HCT116 (cell line): Measurements from ENCODE around the gene MYORG. TPM values are rescaled to one million over a fixed set of nuclear protein-coding genes. Genes with fewer than 3 reads are reported as not detected.

ENCODE experiments used
- ATAC-seq: fragments of 200-7000 bp; cut with Tn5 transposase; 2 replicates; pipeline ENCODE4 v1.9.1; 2020; ENCODE audit warnings: mild to moderate bottlenecking, moderate library complexity
- BruUV-seq: library from RNA; stranded (reverse); fragments of 400-500 nt; replicated peaks from 2 replicates; lab custom pipeline; 2021; lab: Mats Ljungman, UMichigan
- CTCF ChIA-PET: fragments of 300-600 bp; sonication (Branson Sonifier 250); formaldehyde crosslinking; loops from one replicate; lab custom pipeline; 2021; ENCODE audit warnings: antibody characterized with exemption; lab: Charles Lee
- POLR2A ChIA-PET: fragments of 300-600, 350-600 bp; sonication (Branson Sonifier 250); formaldehyde crosslinking; loops from one replicate; lab custom pipeline; 2021; ENCODE audit warnings: antibody characterized with exemption; lab: Charles Lee
- RAD21 ChIA-PET, 2 experiments: fragments of 300-600 bp; sonication (Branson Sonifier 250); formaldehyde crosslinking; loops; one replicate each; lab custom pipeline; 2023; ENCODE audit warnings: low total read pairs in 2 of 2; ENCODE audit not compliant: uncharacterized antibody in 2 of 2, unreplicated experiment in 2 of 2, low non-redundant PET in 1 of 2; lab: Charles Lee
- DNase-seq: peaks from one replicate; pipeline ENCODE4 v3.0.0-alpha.2; 2010; ENCODE audit warnings: low read depth, low spot score
- H2AFZ ChIP-seq: fragments of 200-600 bp; shearing (Covaris generic), sonication (generic); 2 replicates; pipeline ENCODE4 v1.6.1; 2017; ENCODE audit warnings: low read depth, mixed run types, mixed read lengths, antibody characterized with exemption, low read length; ENCODE audit not compliant: poor library complexity, severe bottlenecking
- H3K27ac ChIP-seq: 2 replicates; pipeline ENCODE4 v1.5.1; 2012; ENCODE audit warnings: low read depth, low read length
- H3K27me3 ChIP-seq: fragments of 200-600 bp; sonication (generic); 2 replicates; pipeline ENCODE4 v1.6.1; 2016; ENCODE audit warnings: mixed run types, low read length, mixed read lengths; ENCODE audit not compliant: insufficient read depth
- H3K36me3 ChIP-seq, 2 experiments: fragments of 200-500 bp in 1 of 2; fragments of 200-600 bp in 1 of 2; sonication (Bioruptor generic) in 1 of 2; sonication (generic) in 1 of 2; 2 replicates each; pipeline versions ENCODE4 v1.5.1 to v1.6.1; 2014 to 2016; ENCODE audit warnings: low read length in 2 of 2, inconsistent platforms in 1 of 2, mixed read lengths in 1 of 2, mixed run types in 1 of 2; ENCODE audit not compliant: insufficient read depth in 2 of 2, control insufficient read depth in 1 of 2
- H3K4me1 ChIP-seq, 2 experiments: fragments of 200-600 bp in 1 of 2; sonication (generic) in 1 of 2; 2 replicates each; pipeline versions ENCODE4 v1.5.1 to v1.6.1; 2012 to 2017; ENCODE audit warnings: low read length in 2 of 2, inconsistent platforms in 1 of 2, mild to moderate bottlenecking in 1 of 2, mixed read lengths in 1 of 2, mixed run types in 1 of 2, moderate library complexity in 1 of 2; ENCODE audit not compliant: insufficient read depth in 2 of 2, control insufficient read depth in 1 of 2
- H3K4me2 ChIP-seq: fragments of 200-600 bp; sonication (generic); 2 replicates; pipeline ENCODE4 v1.6.1; 2017; ENCODE audit warnings: mixed run types, low read length, mixed read lengths
- H3K4me3 ChIP-seq, 2 experiments: fragments of 200-600 bp in 1 of 2; sonication (generic) in 1 of 2; replicated peaks in 1 of 2; 2 replicates each; pipeline ENCODE4 v1.5.1; 2011 to 2016; ENCODE audit warnings: low read length in 2 of 2, control low read depth in 1 of 2, low read depth in 1 of 2, mild to moderate bottlenecking in 1 of 2, mixed read lengths in 1 of 2, mixed run types in 1 of 2
- H3K79me2 ChIP-seq: fragments of 200-600 bp; sonication (generic); 2 replicates; pipeline ENCODE4 v1.6.1; 2017; ENCODE audit warnings: mild to moderate bottlenecking, mixed run types, low read length, moderate library complexity, mixed read lengths; ENCODE audit not compliant: insufficient read depth
- H3K9ac ChIP-seq: fragments of 200-600 bp; sonication (generic); 2 replicates; pipeline ENCODE4 v1.6.1; 2016; ENCODE audit warnings: low read length, mixed read lengths
- H3K9me2 ChIP-seq: fragments of 200-600 bp; sonication (generic), shearing (Covaris generic); 2 replicates; pipeline ENCODE4 v1.6.1; 2017; ENCODE audit warnings: mixed run types, mild to moderate bottlenecking, moderate library complexity; ENCODE audit not compliant: insufficient read depth
- H3K9me3 ChIP-seq, 2 experiments: fragments of 200-500 bp in 1 of 2; fragments of 200-600 bp in 1 of 2; sonication (Bioruptor generic) in 1 of 2; sonication (generic) in 1 of 2; 2 replicates each; pipeline ENCODE4 v1.6.1; 2014 to 2017; ENCODE audit warnings: low read length in 2 of 2, mixed read lengths in 2 of 2, inconsistent platforms in 1 of 2, low read depth in 1 of 2, mild to moderate bottlenecking in 1 of 2, mixed run types in 1 of 2, moderate library complexity in 1 of 2; ENCODE audit not compliant: control insufficient read depth in 1 of 2, insufficient read depth in 1 of 2
- H4K20me1 ChIP-seq: fragments of 200-600 bp; sonication (generic), shearing (Covaris generic); 2 replicates; pipeline ENCODE4 v1.6.1; 2017; ENCODE audit warnings: mixed run types, mild to moderate bottlenecking, moderate library complexity; ENCODE audit not compliant: insufficient read depth
- ELF1 ChIP-seq: IDR thresholded peaks from 2 replicates; pipeline ENCODE4 v1.6.1; 2012; ENCODE audit warnings: low read depth, borderline replicate concordance
- FOSL1 ChIP-seq: IDR thresholded peaks from 2 replicates; pipeline ENCODE4 v1.6.1; 2012; ENCODE audit warnings: low read depth
- POLR2A ChIP-seq: IDR thresholded peaks from 2 replicates; pipeline ENCODE4 v1.7.0; 2011; ENCODE audit warnings: borderline replicate concordance; ENCODE audit not compliant: insufficient read depth, insufficient read length; ENCODE audit errors: extremely low read depth
- POLR2AphosphoS5 ChIP-seq: IDR thresholded peaks from 2 replicates; pipeline ENCODE4 v1.6.1; 2011; ENCODE audit warnings: mild to moderate bottlenecking, low read depth, low read length, moderate library complexity
- REST ChIP-seq: IDR thresholded peaks from 2 replicates; pipeline ENCODE4 v1.6.1; 2012; ENCODE audit warnings: low read depth
- SIN3A ChIP-seq: IDR thresholded peaks from 2 replicates; pipeline ENCODE4 v1.6.1; 2012; ENCODE audit warnings: low read depth
- SP1 ChIP-seq: IDR thresholded peaks from 2 replicates; pipeline ENCODE4 v1.6.1; 2012; ENCODE audit warnings: low read depth
- SRF ChIP-seq: IDR thresholded peaks from 2 replicates; pipeline ENCODE4 v1.6.1; 2012; ENCODE audit warnings: low read depth
- TCF7L2 ChIP-seq: IDR thresholded peaks from 2 replicates; pipeline ENCODE4 v1.7.0; 2011; ENCODE audit warnings: borderline replicate concordance, inconsistent platforms; ENCODE audit not compliant: insufficient read depth, insufficient read length; ENCODE audit errors: extremely low read depth
- YY1 ChIP-seq: IDR thresholded peaks from 2 replicates; pipeline ENCODE4 v1.6.1; 2011; ENCODE audit warnings: low read length, low read depth, moderate library complexity, mild to moderate bottlenecking; ENCODE audit not compliant: insufficient replicate concordance; ENCODE audit errors: extremely low read depth
- ZBTB33 ChIP-seq: IDR thresholded peaks from 2 replicates; pipeline ENCODE4 v1.6.1; 2011; ENCODE audit warnings: mild to moderate bottlenecking, low read length, moderate library complexity; ENCODE audit not compliant: insufficient replicate concordance; ENCODE audit errors: extremely low read depth
- ZFX ChIP-seq: fragments of 450-650 bp; IDR thresholded peaks from 2 replicates; pipeline ENCODE4 v1.6.1; 2017
- ZNF274 ChIP-seq: fragments of 200-500 bp; sonication (Bioruptor generic); IDR thresholded peaks from 2 replicates; pipeline ENCODE4 v1.6.1; 2014; ENCODE audit warnings: mild to moderate bottlenecking, low read depth, low read length, inconsistent platforms
- intact Hi-C: fragments of 100-400 bp; cut with micrococcal nuclease; formaldehyde crosslinking; loops from 2 replicates; pipeline ENCODE4 v1.10.0; 2022
- total RNA-seq: library from RNA; stranded (reverse); gene quantifications from one replicate; pipeline ENCODE4 v1.2.1, GENCODE V29; 2021; ENCODE audit not compliant: unreplicated experiment

MYORG gene
- total RNA-seq, 1 experiment from 2014 or later, result 8.5 TPM

- H2AFZ ChIP-seq, result no peak overlapping the region
- RAD21 ChIA-PET, result no interaction called here
- ATAC-seq (no peak), DNase-seq (no peak)
- no peaks in the 10 kb centered on the region for H3K27me3 ChIP-seq
- intact Hi-C loops, result no loop called here
- TF ChIP-seq ZNF274 (no peak), ZFX (no peak), ZBTB33 (no peak), YY1 (no peak), POLR2A (no peak), TCF7L2 (no peak), REST (no peak), ELF1 (no peak), SP1 (no peak), FOSL1 (no peak), POLR2AphosphoS5 (no peak), SRF (no peak), SIN3A (no peak)
- H3K4me1 ChIP-seq, result peaks cover 8 to 12% of the 10 kb centered on the region in 2 experiments; a peak in 3 of 4 replicates
- H3K9ac ChIP-seq, result no peak overlapping the region
- CTCF ChIA-PET, result no interaction called here
- H3K9me3 ChIP-seq, result no peaks in the 10 kb centered on the region
- H3K79me2 ChIP-seq, result peaks cover 81% of the 10 kb centered on the region
- POLR2A ChIA-PET, result no interaction called here
- H3K4me2 ChIP-seq, result no peak overlapping the region
- no peaks in the 10 kb centered on the region for H4K20me1 ChIP-seq
- BruUV-seq, result no TSS peak
- no peak overlapping the region for H3K27ac ChIP-seq
- H3K36me3 ChIP-seq, result no peaks in the 10 kb centered on the region
- H3K9me2 ChIP-seq, result no peaks in the 10 kb centered on the region
- H3K4me3 ChIP-seq, result no peak overlapping the region
These were observed 50.0 kb downstream of the MYORG start for GRCh38 chr9:34326690-34327089.
